Natural killer cell (primary cell): ENCODE data around the gene HOXC4. TPM values are rescaled to one million over a fixed set of nuclear protein-coding genes. Genes with fewer than 3 reads are reported as not detected.

ENCODE experiments used
- ATAC-seq, 3 donors: fragments of 150-1000 bp in 2 of 3; fragments of 200-7000 bp in 1 of 3; cut with Tn5 transposase; 1 replicate in 1 of 3; 2 replicates in 2 of 3; pipeline ENCODE4 v1.10.0; 2021; ENCODE audit warnings: mild to moderate bottlenecking in 2 of 3, moderate library complexity in 2 of 3
- DNase-seq, 2 donors: peaks; one replicate each; pipeline versions ENCODE4 v3.0.0 to v3.0.0-alpha.2; 2013 to 2021; ENCODE audit warnings: mixed read lengths in 1 of 2
- H3K27ac ChIP-seq: one replicate; pipeline ENCODE4 v1.5.1; 2013; ENCODE audit warnings: mild to moderate bottlenecking, low read length
- H3K27me3 ChIP-seq: one replicate; pipeline ENCODE4 v1.6.1; 2013; ENCODE audit warnings: low read length; ENCODE audit not compliant: control insufficient read depth, insufficient read depth
- H3K36me3 ChIP-seq: one replicate; pipeline ENCODE4 v1.6.1; 2013; ENCODE audit warnings: low read length; ENCODE audit not compliant: control insufficient read depth, insufficient read depth
- H3K4me1 ChIP-seq: one replicate; pipeline ENCODE4 v1.6.1; 2013; ENCODE audit warnings: low read length; ENCODE audit not compliant: control insufficient read depth, insufficient read depth
- H3K4me3 ChIP-seq: one replicate; pipeline ENCODE4 v1.5.1; 2013; ENCODE audit warnings: low read length
- H3K9me3 ChIP-seq: one replicate; pipeline ENCODE4 v1.6.1; 2013; ENCODE audit warnings: low read length; ENCODE audit not compliant: control insufficient read depth, insufficient read depth
- H3K27ac Mint-ChIP-seq, 2 donors: one replicate each; pipeline ENCODE4 v1.8.0; 2022; ENCODE audit warnings: mild to moderate bottlenecking in 2 of 2, mixed read lengths in 2 of 2, moderate library complexity in 1 of 2
- H3K27me3 Mint-ChIP-seq, 2 donors: one replicate each; pipeline ENCODE4 v1.8.0; 2022; ENCODE audit warnings: low read depth in 2 of 2, mixed read lengths in 2 of 2
- H3K36me3 Mint-ChIP-seq: one replicate; pipeline ENCODE4 v1.8.0; 2022; ENCODE audit warnings: mixed read lengths
- H3K4me1 Mint-ChIP-seq, 2 donors: one replicate each; pipeline ENCODE4 v1.8.0; 2022; ENCODE audit warnings: mixed read lengths in 2 of 2
- H3K4me3 Mint-ChIP-seq: one replicate; pipeline ENCODE4 v1.8.0; 2022; ENCODE audit warnings: mild to moderate bottlenecking, moderate library complexity, mixed read lengths
- H3K9me3 Mint-ChIP-seq, 2 donors: one replicate each; pipeline ENCODE4 v1.8.0; 2022; ENCODE audit warnings: mixed read lengths in 2 of 2
- WGBS: methylation state at CpG from one replicate; pipeline ENCODE4 v1.1.7; 2013; ENCODE audit warnings: missing lambda C conversion rate; ENCODE audit not compliant: insufficient coverage; 5-methylcytosine and 5-hydroxymethylcytosine counted together
- intact Hi-C: fragments of 100-400 bp; cut with micrococcal nuclease; formaldehyde crosslinking; loops from one replicate; pipeline ENCODE4 v1.14.2; 2022
- total RNA-seq, 4 donors: library from RNA; stranded (reverse); fragments of 120-200 nt in 1 of 4; gene quantifications; one replicate each; pipeline versions ENCODE4 v1.2.3 to v1.2.4, GENCODE V29; 2013 to 2022
- TF ChIP-seq, protein P1 (sequence below): fragments of 200-600 bp; IDR thresholded peaks from one replicate; pipeline ENCODE4 v1.8.0; 2022; ENCODE audit warnings: antibody characterized with exemption

HOXC4 gene
- total RNA-seq, 3 donors from 2014 or later (not counting 1 experiment from before 2014, with no cell fraction given), result 0.95 to 3.2 (median 1.8) TPM

GRCh38 chr12:54045401-54045800, 8.2 kb upstream of the HOXC4 start:
- H3K36me3 Mint-ChIP-seq, result no peaks in the 10 kb centered on the region
- peaks cover 8 to 18% of the 10 kb centered on the region in 2 donors for H3K4me1 Mint-ChIP-seq
- intact Hi-C loops, result no loop called here

DNA sequence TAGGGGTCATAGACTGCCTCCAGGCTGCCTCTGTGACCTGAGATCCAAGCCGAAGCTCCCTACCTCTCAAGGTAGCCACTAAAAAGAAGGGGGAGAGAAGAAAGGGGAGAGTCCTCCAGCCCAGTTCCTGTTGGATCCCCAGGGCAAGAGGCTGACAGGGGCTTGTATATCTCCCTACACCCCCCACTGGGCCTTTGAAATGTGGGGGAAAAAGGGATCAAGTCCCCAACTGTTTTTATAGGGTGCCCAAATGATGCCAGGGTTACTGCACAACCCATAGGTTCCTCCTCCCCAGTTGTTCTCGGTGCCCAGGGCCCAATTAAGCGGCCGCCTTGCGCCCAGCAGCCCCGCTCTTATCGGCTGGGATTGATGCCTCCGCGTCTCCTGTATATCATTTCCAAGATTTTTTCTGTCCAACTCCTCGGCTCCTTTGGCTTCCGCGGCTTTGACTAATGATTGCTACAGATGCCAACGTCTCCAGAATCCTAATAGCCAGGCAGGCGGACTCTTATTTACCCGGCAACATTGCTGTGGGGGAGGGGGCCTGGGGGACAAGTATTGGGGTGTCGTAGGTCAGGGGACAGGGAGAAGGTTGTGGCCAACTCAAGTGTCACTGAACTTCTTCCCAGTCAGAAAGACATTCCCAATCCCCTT, 7.6 kb upstream of the HOXC4 start:
- intact Hi-C loops, result no loop called here
- WGBS, result 53% methylated on average over 13 of the region's 16 CpGs
- no peak overlapping the region for H3K4me3 Mint-ChIP-seq

More at GRCh38 chr12:54045401-54045800, 8.2 kb upstream of the HOXC4 start:
- Histone ChIP-seq H3K27ac (no peak overlapping the region), H3K4me3 (no peak overlapping the region), H3K4me1 (peaks cover 19% of the 10 kb centered on the region), H3K36me3 (no peaks in the 10 kb centered on the region), H3K27me3 (peaks cover 81% of the 10 kb centered on the region), H3K9me3 (no peaks in the 10 kb centered on the region)
- DNase-seq (no peak), ATAC-seq (no peak)
- peaks cover 90 to 93% of the 10 kb centered on the region in 2 donors for H3K27me3 Mint-ChIP-seq
- no peaks in the 10 kb centered on the region for H3K9me3 Mint-ChIP-seq
- no peak overlapping the region for H3K27ac Mint-ChIP-seq
- no peak overlapping the region for H3K4me3 Mint-ChIP-seq
- TF ChIP-seq, protein P1, sequence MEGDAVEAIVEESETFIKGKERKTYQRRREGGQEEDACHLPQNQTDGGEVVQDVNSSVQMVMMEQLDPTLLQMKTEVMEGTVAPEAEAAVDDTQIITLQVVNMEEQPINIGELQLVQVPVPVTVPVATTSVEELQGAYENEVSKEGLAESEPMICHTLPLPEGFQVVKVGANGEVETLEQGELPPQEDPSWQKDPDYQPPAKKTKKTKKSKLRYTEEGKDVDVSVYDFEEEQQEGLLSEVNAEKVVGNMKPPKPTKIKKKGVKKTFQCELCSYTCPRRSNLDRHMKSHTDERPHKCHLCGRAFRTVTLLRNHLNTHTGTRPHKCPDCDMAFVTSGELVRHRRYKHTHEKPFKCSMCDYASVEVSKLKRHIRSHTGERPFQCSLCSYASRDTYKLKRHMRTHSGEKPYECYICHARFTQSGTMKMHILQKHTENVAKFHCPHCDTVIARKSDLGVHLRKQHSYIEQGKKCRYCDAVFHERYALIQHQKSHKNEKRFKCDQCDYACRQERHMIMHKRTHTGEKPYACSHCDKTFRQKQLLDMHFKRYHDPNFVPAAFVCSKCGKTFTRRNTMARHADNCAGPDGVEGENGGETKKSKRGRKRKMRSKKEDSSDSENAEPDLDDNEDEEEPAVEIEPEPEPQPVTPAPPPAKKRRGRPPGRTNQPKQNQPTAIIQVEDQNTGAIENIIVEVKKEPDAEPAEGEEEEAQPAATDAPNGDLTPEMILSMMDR, result no peak

DNA sequence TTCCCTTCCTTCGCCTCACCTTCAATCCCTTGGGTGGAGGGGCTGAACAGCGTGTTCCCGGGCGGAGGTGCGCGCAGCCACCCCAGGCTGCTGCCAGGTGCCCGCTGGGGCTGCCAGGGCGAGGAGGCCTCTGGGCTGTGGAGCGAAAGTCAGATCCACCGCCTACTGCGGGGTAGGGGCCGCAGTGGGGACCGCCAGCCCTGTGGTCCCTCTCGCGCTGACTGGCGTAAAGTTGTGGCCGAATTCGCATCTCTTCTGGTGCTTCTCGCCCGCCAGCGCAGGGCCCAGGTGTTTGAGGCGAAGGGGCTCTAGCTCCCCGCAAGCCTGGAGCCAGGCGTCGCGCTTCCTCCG, 6.9 kb upstream of the HOXC4 start:
- Mint-ChIP-seq H3K36me3 (no peaks in the 10 kb centered on the region), H3K4me3 (no peak overlapping the region), H3K27ac (no peak overlapping the region), H3K9me3 (no peaks in the 10 kb centered on the region), H3K27me3 (peaks cover 93 to 98% of the 10 kb centered on the region in 2 donors), H3K4me1 (peaks cover 14 to 32% of the 10 kb centered on the region in 2 donors)
- DNase-seq (no peak), ATAC-seq (no peak)
- Histone ChIP-seq H3K27me3 (peaks cover 86% of the 10 kb centered on the region), H3K9me3 (no peaks in the 10 kb centered on the region), H3K4me3 (no peak overlapping the region), H3K36me3 (no peaks in the 10 kb centered on the region), H3K4me1 (peaks cover 30% of the 10 kb centered on the region), H3K27ac (no peak overlapping the region)
- TF ChIP-seq, protein P1, result no peak
- intact Hi-C loops, result no loop called here
- WGBS, result 15% methylated on average over 27 of the region's 27 CpGs

More for the DNA sequence above, 7.6 kb upstream of the HOXC4 start:
- Histone ChIP-seq H3K4me3 (no peak overlapping the region), H3K27ac (no peak overlapping the region), H3K27me3 (peaks cover 83% of the 10 kb centered on the region), H3K9me3 (no peaks in the 10 kb centered on the region), H3K36me3 (no peaks in the 10 kb centered on the region), H3K4me1 (peaks cover 22% of the 10 kb centered on the region)
- Mint-ChIP-seq H3K27me3 (peaks cover 90 to 93% of the 10 kb centered on the region in 2 donors), H3K9me3 (no peaks in the 10 kb centered on the region), H3K36me3 (no peaks in the 10 kb centered on the region), H3K27ac (no peak overlapping the region), H3K4me1 (peaks cover 11 to 24% of the 10 kb centered on the region in 2 donors)
- DNase-seq (no peak), ATAC-seq (no peak)
- TF ChIP-seq, protein P1, result no peak
